GM18861 (cell line): ENCODE results near the gene HAUS8.
A peak's percentile ranks its signal among the peaks of the same experiment; 100 is the strongest.
"Not testable (repeated sequence)": the region's sequence is repeated elsewhere in the genome, so short reads cannot be mapped to it uniquely, and the experiment has no call there.

Source experiments
- ATAC-seq: cut with Tn5 transposase; IDR thresholded peaks from one replicate; pipeline ENCODE4 v1.9.1; 2021; ENCODE audit not compliant: unreplicated experiment

HAUS8 gene, protein sequence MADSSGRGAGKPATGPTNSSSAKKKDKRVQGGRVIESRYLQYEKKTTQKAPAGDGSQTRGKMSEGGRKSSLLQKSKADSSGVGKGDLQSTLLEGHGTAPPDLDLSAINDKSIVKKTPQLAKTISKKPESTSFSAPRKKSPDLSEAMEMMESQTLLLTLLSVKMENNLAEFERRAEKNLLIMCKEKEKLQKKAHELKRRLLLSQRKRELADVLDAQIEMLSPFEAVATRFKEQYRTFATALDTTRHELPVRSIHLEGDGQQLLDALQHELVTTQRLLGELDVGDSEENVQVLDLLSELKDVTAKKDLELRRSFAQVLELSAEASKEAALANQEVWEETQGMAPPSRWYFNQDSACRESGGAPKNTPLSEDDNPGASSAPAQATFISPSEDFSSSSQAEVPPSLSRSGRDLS

DNA sequence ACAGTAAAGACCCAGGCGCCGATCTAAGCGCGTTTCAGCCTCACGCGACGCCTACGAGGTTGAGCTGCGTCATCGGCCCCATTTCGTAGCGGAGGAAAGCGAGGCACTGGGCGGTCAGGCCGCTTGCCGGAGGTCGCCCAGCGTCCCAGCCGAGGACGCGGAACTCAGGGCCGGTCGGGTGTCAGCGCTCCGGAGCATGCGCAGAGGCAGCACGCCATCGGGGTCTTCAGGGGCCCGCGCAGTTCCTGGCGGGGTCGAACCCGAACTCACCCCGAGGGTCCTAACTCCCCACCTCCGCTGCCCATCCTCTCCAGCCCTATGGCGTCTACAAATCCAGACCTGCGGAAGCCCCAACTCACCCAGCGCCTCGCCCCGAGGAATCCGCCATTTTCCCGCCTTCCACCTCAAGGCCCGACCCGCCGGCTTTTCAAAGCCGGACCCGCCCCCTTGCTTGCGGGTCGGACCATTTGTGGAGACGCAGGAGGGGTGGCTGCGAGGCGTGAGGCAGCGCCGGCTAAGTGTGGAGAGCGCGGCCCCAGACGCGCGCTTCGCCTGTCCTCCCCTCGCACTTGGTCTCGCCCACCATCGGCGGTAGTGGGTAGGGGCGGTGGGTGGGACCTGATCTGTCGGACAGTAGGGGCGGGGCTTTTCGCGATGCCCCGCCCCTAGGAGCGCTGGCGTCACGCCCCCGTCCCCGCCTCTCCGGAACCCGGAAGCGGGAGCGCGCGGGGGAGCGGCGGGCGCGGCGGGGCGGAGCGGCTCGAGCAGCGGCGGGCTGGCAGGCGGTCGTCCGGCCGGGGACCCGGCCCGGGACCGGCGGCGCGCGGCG, at the start of gene HAUS8, which contains the start of gene MYO9B:
Gene HAUS8 (minus strand): TSS at position 418 of the 829 bp plus-strand sequence. CDS start 30 bp downstream, at position 388.
Gene MYO9B (plus strand): TSS at position 743 of the 829 bp plus-strand sequence. CDS start 25,941 bp downstream, outside the sequence.
- peak; percentile 68 for ATAC-seq

DNA sequence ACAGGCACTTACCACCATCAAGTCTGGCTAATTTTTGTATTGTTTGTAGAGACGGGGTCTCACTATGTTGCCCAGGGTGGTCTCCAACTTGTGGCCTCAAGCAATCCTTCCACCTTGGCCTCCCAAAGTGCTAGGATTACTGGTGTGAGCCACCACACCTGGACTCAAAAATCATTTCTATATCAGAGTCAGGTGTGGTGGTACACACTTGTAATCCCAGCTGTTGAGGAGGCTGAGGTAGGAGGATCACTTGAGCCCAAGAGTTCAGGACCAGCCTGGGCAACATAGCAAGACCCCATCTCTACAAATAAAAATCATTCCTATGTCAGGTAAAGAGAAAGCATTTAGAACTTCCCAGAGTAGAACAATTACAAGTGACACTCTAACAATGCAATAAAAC, 48.8 kb upstream of the HAUS8 start:
- no peak for ATAC-seq

DNA sequence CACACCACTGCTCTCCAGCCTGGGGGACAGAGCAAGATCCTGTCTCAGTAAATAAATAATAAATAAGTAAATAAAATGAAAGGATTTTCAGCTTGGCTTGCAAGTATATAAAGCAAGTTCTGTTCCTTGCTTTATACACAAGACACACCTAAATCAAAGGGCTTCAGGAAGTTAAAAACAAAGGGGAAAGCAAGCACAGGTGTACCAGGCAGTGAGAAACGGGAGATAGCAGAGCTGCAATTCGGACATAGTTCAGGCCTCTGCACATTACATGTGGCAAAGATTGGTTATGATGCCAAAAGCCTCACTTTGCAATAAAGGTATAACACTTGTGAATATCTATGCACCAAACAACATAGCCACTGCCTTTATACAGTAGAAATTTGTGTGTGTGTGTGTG, 47.8 kb upstream of the HAUS8 start:
- no peak for ATAC-seq

DNA sequence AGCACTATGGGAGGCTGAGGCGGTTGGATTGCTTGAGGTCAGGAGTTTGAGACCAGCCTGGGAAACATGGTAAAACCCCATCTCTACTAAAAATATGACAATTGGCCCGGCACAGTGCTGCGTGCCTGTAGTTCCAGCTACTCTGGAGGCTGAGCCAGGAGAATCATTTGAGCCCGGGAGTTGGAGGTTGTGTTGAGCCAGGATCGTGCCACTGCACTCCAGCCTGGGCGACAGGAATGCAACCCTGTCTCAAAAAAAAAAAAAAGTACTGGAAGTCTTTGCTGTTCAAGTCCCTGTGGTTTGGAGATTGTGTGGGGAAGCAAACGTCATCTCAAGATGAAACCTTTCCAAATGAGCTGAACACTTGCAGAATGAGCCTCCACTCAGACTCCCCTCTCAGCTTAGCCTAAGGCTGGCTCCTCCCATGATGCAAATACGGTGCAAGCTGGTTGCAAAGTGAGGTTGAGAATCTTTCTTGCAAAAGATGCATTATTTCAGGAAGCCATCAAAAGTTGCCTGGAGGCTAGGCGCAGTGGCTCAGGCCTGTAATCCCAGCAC, 46.6 kb upstream of the HAUS8 start:
- no peak for ATAC-seq

DNA sequence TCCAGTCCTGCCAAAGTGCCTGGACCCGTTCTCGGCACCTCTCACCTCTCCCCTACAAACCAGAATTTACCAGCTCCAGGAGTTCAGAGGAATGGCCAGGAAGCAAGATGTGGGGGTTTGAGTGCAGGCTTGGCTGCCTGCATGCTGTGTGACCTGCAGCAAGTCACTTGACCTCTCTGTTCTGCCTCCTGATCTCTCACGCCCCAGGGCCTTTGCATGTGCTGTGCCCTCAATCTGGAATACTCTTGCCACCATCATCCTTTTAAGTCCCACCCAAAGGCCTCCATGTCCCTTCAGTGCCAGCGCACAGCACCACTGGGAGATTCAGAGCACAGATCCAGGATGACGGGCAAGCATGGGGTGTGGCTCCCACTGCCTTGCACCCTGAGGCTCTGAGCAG, 43.7 kb upstream of the HAUS8 start:
- ATAC-seq: no peak

DNA sequence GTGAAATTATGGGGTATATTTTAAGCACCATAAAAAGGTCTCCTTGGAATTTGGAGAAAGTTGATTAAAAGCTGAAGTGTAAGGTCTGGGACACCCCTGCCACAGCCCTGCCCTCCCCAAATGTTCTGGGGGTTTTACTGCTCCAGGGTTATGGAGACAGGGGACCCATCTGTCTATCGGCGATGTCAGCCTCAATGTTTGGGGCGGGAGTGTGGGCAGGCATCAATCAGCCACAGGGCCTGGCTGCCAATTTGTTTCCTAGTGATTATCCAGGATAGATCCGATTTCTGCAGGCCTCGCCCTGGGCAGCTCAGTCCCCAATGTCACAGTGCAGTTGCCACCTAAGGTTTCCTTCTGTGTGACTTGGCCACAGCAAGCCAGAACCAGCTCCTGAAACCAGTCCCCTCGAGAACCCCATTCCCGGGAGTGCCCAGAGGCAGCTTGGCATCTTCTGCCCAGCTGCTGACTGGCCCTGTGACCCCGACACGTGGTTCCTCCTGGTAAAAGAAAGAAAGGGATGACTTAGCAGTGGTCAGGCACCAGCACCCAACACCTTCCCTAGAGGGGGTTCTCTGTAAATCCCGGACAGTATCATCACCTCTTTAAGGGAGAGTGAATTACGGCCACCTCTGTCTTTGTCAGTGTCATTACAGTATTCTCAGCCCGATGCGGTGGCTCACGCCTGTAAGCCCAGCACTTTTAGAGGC, 41.9 kb upstream of the HAUS8 start:
- no peak for ATAC-seq

DNA sequence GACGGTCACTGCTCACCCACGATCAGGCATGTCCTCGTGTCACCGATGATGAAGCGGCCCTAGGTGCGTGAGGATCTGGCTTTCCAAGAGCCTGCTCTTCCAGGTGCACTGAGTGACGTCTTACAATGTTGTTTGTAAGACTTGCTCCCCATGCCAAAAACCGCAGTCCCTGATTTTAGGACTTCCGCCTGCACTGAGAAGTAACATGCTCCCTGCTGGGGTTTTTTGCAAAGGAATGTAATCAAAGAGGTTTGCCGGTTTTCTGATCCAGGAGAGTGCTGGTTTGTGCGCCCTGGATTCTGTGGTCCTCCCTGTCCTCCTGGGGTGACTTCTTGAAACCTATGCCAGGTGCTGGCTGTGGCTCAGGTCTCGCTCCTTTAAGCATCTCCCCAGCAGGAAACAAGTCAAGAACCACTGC, 39.2 kb upstream of the HAUS8 start:
- ATAC-seq: no peak

DNA sequence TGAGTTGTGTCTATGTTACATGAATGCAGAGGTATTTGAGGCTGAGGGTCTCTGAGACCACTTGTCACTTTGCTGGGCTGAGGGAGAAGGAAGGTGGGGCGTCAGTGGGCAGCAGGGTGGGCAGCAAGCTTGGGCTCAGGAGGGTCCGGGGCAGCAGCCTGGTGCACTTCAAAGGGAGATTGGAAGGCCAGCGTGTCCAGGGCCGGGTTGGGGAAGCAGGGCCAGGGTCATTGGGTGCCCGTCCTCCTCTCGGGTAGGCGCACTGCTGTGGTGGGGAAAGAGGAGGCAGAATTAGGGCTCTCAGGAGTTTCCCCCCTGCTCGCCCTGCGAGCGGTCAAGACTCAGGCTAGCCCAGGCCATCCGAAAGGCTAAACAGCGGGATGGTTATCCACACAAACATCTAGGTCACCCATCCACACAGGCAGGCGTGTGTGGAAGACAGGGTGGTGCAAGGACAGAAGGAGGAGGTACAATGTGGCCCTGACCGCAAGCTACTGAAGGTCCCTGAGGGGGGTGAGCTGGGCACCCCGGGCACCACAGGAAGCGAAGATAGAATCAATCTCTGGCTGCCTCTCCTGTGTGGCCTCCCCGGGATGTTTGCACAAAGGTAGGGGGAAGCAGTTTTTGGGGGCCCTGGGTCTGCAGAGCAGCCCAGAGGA, 38.0 kb upstream of the HAUS8 start:
- ATAC-seq: no peak

DNA sequence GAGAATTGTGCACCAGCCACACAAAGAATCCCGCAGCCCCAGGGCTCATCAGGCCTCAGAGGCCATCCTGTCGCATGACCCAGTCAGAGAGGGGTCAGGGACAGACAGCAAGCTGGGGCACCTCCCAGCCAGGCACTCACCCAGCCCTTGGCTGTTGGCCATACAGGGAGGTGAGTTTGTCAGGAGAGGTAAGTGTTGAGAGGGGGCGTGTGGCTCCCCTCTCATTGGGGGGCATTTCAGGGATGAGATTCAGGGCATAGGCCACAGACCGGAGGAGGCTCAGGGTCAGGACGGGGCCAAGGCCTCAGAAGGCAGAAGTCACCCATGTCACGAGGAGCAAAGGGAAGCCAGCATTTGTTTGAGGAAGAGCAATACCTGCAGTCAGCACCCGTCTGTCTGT, 37.4 kb upstream of the HAUS8 start:
- ATAC-seq: no peak

DNA sequence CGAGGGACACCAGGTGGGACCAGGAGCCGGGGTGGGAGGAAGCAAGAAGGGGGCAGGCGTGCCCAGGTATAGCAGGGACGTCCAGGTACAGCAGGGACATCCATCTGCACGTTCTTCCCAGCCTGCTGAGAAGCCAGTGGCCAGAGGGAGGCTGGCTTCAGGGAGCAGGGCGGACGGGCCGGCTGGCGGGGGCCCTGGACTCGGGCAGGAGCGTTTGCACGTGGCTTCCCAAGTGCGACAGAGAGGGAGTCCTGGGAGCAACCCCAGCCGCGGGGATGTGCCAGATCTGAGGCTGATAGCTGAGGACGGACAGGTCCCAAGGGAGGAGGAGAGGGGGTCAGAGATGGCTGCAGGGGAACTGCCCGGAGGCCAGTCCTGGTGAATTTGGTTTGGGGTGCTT, 37.0 kb upstream of the HAUS8 start:
- ATAC-seq: no peak

DNA sequence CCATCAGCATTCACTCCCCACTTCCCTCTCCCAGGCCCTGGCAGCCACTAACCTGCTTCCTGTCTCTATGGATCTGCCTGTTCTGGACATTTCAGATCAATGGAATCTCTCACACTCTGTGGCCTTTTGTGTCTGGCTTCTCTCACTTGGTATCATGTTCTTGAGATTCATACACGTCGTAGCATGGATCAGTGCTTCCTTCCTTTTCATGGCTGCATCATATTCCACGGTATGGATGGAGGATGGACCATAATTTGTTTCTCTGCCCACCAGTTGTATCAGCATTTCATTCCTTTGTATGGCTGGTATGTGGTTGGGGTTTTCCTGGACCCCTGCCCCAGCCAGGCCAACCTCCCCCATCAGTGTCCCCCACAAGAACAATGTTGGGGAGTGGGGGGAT, 36.5 kb upstream of the HAUS8 start:
- ATAC-seq: no peak

DNA sequence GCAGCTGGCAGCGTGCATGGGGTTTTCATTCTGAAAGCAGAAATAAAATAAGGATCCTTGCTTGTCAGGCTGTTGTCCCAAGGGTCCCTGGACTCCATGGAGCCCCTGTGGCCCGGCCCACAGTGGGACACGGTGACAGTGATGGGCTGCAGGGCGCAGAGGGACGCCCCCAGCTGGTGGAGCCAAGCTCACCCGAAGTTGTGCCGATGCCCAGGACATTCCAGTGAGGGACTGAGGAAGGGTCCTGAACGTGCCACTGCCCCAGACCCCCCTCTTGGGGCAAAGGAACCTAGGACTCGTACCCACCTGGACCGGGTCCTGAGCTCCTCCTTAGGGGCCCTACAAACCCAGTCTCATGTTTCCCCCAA, 35.3 kb upstream of the HAUS8 start:
- no peak for ATAC-seq

DNA sequence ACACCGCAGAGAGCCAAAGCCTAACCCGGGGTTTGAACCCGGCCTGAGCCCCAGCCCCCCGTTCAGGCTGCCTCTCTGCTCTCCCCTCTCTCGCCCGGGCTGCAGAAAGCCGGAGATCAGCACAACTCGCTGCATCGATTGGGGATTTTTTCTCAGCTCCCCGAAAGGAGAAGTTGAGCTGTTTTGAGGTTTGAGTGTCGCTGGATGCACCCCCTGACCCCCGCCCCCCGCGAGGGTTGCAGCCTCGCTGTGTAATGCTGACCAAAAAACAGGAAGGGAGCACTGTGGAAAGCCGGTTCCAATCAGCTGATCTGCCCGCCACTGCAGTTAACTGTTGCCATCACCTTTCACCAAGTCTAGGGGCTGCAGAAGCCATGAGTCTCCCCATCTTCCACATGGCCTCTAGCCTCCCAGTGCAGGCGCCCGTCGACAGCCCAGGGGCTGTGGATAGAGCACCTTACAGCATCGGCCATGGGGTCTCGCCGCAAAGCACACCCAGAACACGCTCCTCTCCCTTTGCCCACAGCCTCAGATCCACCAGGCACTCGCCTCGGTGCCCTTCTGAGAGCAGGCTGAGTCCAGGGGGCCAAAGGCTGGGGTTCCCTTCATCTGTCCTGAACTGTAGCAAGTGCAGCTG, 34.8 kb upstream of the HAUS8 start:
- peak; percentile 46 for ATAC-seq

DNA sequence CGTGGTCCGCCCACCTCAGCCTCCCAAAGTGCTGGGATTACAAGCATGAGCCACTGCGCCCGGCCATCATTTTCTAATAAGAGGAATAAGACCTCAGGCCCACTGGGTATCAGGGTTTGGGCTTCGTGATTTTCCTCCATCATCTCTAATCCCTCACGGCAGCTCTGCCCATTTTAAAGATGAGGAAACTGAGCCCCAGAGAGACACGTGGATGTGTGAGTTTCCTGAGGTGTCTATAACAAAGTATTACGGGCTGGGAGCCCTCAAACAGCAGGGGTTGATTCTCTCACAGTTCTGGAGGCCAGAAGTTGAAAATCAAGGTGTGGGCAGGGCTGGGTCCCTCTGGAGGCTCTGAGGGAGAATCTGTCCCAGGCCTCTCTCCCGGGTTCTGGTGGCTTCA, 34.0 kb upstream of the HAUS8 start:
- no peak for ATAC-seq

DNA sequence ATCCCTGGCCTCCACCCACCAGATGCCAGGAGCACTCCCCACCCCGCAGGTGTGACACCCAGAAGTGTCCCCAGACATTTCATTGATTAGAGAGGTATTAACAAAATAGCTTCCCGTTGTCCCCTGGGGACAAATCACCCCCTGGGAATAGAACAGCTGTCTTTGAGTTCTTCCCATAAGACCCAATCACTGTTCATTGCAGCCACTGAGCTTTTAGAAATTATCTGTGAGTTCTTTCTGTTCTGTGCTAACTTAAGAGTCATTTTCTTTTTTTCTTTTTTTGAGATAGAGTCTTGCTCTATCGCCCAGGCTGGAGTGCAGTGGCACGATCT, 33.2 kb upstream of the HAUS8 start:
- no peak for ATAC-seq

DNA sequence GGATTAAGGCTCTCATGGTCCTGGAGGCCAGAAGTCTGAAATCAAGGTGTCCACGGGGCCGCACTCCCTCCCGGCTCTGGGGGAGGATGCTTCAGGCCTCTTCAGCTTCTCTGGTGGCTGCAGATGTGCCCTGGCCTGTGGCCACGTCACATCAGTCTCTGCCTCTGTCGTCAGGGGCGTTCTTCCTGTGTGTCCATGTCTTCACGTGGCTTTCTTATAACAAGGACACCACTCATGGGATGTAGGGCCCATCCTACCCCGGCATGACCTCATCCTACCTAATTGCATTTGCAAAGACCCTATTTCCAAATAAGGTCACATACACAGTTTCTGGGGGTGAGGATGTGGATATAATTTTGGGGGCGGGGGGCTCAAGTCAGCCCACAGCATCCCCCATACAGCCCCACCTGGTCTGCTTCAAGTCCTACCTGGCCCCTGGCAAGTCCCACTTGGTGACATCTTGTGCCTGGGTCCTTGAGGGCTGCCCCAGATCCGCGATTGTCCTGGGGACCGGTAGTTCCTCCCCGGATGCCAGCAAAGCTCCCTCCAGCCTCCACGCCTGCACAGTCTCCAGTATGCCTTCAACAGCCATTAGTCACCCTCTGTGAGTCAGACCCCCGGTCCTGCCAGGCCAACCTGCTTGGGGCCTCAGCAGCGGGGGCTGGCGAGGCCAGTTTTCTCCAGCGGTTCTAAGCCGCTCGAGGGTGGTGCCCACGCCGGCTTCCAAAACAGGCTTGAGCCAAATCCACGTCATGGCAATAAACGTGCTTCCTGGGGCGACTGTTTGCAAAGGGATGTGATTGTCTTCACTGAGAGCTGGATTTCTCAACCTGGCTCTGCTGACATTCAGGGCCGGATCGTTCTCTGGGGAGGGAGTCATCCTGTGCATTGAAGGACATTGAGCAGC, 32.5 kb upstream of the HAUS8 start:
- ATAC-seq: no peak

DNA sequence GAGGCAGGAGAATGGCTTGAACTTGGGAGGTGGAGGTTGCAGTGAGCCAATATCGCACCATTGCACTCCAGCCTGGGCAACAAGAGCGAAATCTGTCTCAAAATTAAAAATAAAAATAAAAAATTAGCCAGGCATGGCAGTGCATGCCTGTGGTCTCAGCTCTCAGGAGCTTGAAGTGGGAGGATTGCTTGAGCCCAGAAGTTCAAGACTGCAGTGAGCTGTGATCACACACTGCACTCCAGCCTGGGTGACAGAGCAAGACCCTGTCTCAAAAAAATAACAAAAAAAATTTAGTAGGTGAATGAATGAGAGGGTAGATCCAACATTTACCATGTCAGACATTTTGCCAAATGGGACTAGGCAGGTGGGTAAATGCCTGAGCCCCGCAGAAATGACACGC, 31.7 kb upstream of the HAUS8 start:
- not testable (repeated sequence) for ATAC-seq

DNA sequence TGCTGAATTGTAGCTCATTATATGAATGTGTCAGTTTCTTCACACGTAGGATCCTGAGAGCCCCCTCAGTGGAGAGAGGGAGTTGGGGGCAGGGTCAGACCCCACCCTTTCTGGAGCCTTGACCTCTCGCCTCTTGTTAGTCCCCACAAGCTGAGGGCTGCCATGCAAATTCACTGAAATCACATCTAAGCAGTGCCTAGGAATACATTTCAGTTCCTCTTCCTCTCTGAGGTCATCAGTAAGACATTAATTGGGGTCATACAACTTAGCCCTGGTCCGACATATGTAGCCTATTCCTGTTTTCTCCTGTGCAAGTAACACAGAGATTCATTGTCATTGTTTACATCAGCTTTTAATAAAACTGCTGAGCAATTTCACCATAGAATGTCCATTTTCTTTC, 30.3 kb upstream of the HAUS8 start:
- ATAC-seq: peak; percentile 28

DNA sequence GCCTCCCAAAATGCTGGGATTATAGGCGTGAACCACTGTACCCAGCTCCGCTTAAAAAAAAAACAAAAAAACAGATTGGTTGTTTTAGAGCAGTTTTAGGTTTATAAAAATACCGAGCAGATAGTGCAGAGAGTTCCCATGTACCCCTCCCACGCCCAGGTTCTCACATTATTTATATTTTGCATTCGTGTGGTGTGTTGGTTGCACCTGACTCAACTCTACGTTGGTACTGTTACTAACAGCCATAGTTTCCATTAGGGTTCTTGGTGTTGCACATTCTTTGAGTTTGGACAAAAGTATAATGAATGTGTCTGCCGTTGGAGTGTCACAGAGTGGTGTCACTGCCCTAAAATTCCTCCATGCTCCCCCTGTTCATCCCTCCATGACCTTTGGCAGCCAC, 29.4 kb upstream of the HAUS8 start:
- ATAC-seq: no peak
